HG03139 (cell line): Measurements from ENCODE around the gene USP24.

ENCODE experiments used
- ATAC-seq: cut with Tn5 transposase; IDR thresholded peaks from one replicate; pipeline ENCODE4 v1.9.1; 2021; ENCODE audit not compliant: unreplicated experiment

The USP24 gene

GRCh38 chr1:55057270-55057955, 157.8 kb downstream of the USP24 start:
- ATAC-seq: no peak

GRCh38 chr1:55056632-55056992, 158.6 kb downstream of the USP24 start:
- ATAC-seq: no peak

- no peak for ATAC-seq
These were observed 159.1 kb downstream of the USP24 start for GRCh38 chr1:55055951-55056631.

- ATAC-seq: no peak
These were observed 159.9 kb downstream of the USP24 start for GRCh38 chr1:55055084-55055882.

GRCh38 chr1:55054396-55054795, 160.8 kb downstream of the USP24 start:
- ATAC-seq: no peak

- no peak for ATAC-seq
These were observed 161.8 kb downstream of the USP24 start for GRCh38 chr1:55053265-55053954.

GRCh38 chr1:55052221-55053142, 162.7 kb downstream of the USP24 start:
- no peak for ATAC-seq

GRCh38 chr1:55051621-55052020, 163.5 kb downstream of the USP24 start:
- ATAC-seq: no peak

- no peak for ATAC-seq
These were observed 164.0 kb downstream of the USP24 start for GRCh38 chr1:55051169-55051568.

GRCh38 chr1:55050283-55050682, 164.9 kb downstream of the USP24 start:
- no peak for ATAC-seq

GRCh38 chr1:55049914-55050278, 165.3 kb downstream of the USP24 start:
- ATAC-seq: no peak

- no peak for ATAC-seq
These were observed 165.8 kb downstream of the USP24 start for GRCh38 chr1:55049271-55049913.

- ATAC-seq: no peak
These were observed 166.5 kb downstream of the USP24 start for GRCh38 chr1:55048453-55049270.

- ATAC-seq: no peak
These were observed 167.6 kb downstream of the USP24 start for GRCh38 chr1:55047611-55048010.

GRCh38 chr1:55046871-55047270, 168.3 kb downstream of the USP24 start:
- no peak for ATAC-seq

- no peak for ATAC-seq
These were observed 169.7 kb downstream of the USP24 start for GRCh38 chr1:55045430-55045829.

- no peak for ATAC-seq
These were observed 170.4 kb downstream of the USP24 start for GRCh38 chr1:55044617-55045397.

- no peak for ATAC-seq
These were observed 171.4 kb downstream of the USP24 start for GRCh38 chr1:55043726-55044125.
